Upper lobe of left lung (tissue), 6 donors: Measurements from ENCODE around the gene PPP1R11. TPM values are rescaled to one million over a fixed set of nuclear protein-coding genes. Genes with fewer than 3 reads are reported as not detected.
"Not testable (repeated sequence)": the region's sequence is repeated elsewhere in the genome, so short reads cannot be mapped to it uniquely, and the experiment has no call there.

ENCODE experiments used
- ATAC-seq, 2 donors: fragments of 200-7000 bp; cut with Tn5 transposase; one replicate each; pipeline ENCODE4 v1.9.1; 2022; ENCODE audit warnings: mild to moderate bottlenecking in 2 of 2, moderate library complexity in 2 of 2; ENCODE audit not compliant: low FRiP score in 2 of 2
- DNase-seq, 2 donors: peaks; one replicate each; pipeline ENCODE4 v3.0.0-alpha.2; 2019 to 2020
- H3K27ac ChIP-seq, 4 donors: fragments of 200-600 bp; sonication (generic); one replicate each; pipeline ENCODE4 v1.5.1; 2016 to 2019
- H3K27me3 ChIP-seq, 4 donors: fragments of 200-600 bp; sonication (generic); one replicate each; pipeline ENCODE4 v1.5.1; 2017 to 2019
- H3K36me3 ChIP-seq, 4 donors: fragments of 200-600 bp; sonication (generic); one replicate each; pipeline ENCODE4 v1.5.1; 2016 to 2019
- H3K4me1 ChIP-seq, 4 donors: fragments of 200-600 bp; sonication (generic); one replicate each; pipeline ENCODE4 v1.5.1; 2018 to 2019
- H3K4me3 ChIP-seq, 4 donors: fragments of 200-600 bp; sonication (generic); one replicate each; pipeline ENCODE4 v1.5.1; 2017 to 2019; ENCODE audit warnings: mild to moderate bottlenecking in 2 of 4, moderate library complexity in 1 of 4
- H3K9me3 ChIP-seq, 4 donors: fragments of 200-600 bp; sonication (generic); one replicate each; pipeline ENCODE4 v1.5.1; 2018 to 2019
- CTCF ChIP-seq, 6 experiments: fragments of 450-650 bp in 4 of 6; fragments of 200-600 bp in 2 of 6; sonication (generic) in 2 of 6; IDR thresholded peaks; one replicate each; pipeline ENCODE4 v1.5.1; 2016 to 2019; ENCODE audit warnings: antibody characterized with exemption in 6 of 6
- EP300 ChIP-seq, 4 donors: sonication (generic); formaldehyde crosslinking; IDR thresholded peaks; one replicate each; pipeline ENCODE4 v1.5.1; 2017; ENCODE audit warnings: antibody characterized with exemption in 4 of 4, control low read depth in 2 of 4
- POLR2A ChIP-seq, 4 donors: fragments of 450-650 bp; IDR thresholded peaks; one replicate each; pipeline ENCODE4 v1.5.1; 2016 to 2017; ENCODE audit warnings: antibody characterized with exemption in 4 of 4, mild to moderate bottlenecking in 2 of 4
- POLR2AphosphoS5 ChIP-seq, 2 donors: sonication (generic); formaldehyde crosslinking; IDR thresholded peaks; one replicate each; pipeline ENCODE4 v1.5.1; 2017; ENCODE audit warnings: antibody characterized with exemption in 2 of 2
- WGBS, 2 donors: methylation state at CpG; one replicate each; pipeline ENCODE4 v1.1.5; 2017 to 2018; 5-methylcytosine and 5-hydroxymethylcytosine counted together
- small RNA-seq, 4 donors: library from RNA; depleted of rRNA; stranded (forward); fragments of <200 nt; gene quantifications; one replicate each; pipeline ENCODE3, GENCODE V24; 2016
- total RNA-seq, 6 donors: library from RNA; depleted of rRNA in 4 of 6; stranded (reverse); fragments of >200 nt in 4 of 6; gene quantifications; one replicate each; pipeline versions ENCODE4 v1.1.0 to v1.2.1, GENCODE V29; 2016 to 2021
- donor health status: DM: no; HTN: no; CAD: no; lungs with moderate emphysema.
- donor health status: DM: no; HTN: yes; CAD: no; lungs with severe emphysema.

Gene PPP1R11
- total RNA-seq, 6 donors from 2014 or later = 31.4 to 66.1 (median 42.7) TPM

GRCh38 chr6:30112402-30112994, 45.5 kb downstream of the PPP1R11 start:
- Histone ChIP-seq H3K36me3 (no peaks in the 10 kb centered on the region), H3K4me3 (no peak overlapping the region), H3K27ac (no peak overlapping the region), H3K4me1 (no peaks in the 10 kb centered on the region), H3K9me3 (no peaks in the 10 kb centered on the region), H3K27me3 (no peaks in the 10 kb centered on the region)
- TF ChIP-seq EP300 (IDR thresholded peaks at IDR 0.05) (no peak), CTCF (IDR thresholded peaks at IDR 0.05) (no peak), POLR2A (IDR thresholded peaks at IDR 0.05) (no peak)
- DNase-seq (no peak), ATAC-seq (no peak)
- 75 to 82% methylated on average over 10 of the region's 10 CpGs for WGBS, 2 donors

- Histone ChIP-seq H3K27me3 (no peaks in the 10 kb centered on the region), H3K36me3 (no peaks in the 10 kb centered on the region), H3K9me3 (no peaks in the 10 kb centered on the region), H3K4me1 (no peaks in the 10 kb centered on the region), H3K4me3 (no peak within 1 kb of the TSS), H3K27ac (no peak within 1 kb of the TSS)
- TF ChIP-seq POLR2A (IDR thresholded peaks at IDR 0.05) (no peak), CTCF (IDR thresholded peaks at IDR 0.05) (no peak), EP300 (IDR thresholded peaks at IDR 0.05) (no peak), POLR2AphosphoS5 (IDR thresholded peaks at IDR 0.05) (no peak)
- ATAC-seq (no peak), DNase-seq (no peak)
- WGBS, 2 donors = 68 to 69% methylated on average over 3 of the region's 3 CpGs
Observed at GRCh38 chr6:30113003-30113759, 46.2 kb downstream of the PPP1R11 start, which contains the start of gene TRIM31. Gene TRIM31, minus strand, starts transcription at chr6:30113090. Its CDS starts 285 bp downstream, at chr6:30112805.

- no peaks in the 10 kb centered on the region for H3K36me3 ChIP-seq
- no peak overlapping the region for H3K27ac ChIP-seq
- no peaks in the 10 kb centered on the region for H3K9me3 ChIP-seq
- TF ChIP-seq POLR2A (IDR thresholded peaks at IDR 0.05) = no peak
- no peak for TF ChIP-seq POLR2AphosphoS5 (IDR thresholded peaks at IDR 0.05)
- no peak for TF ChIP-seq CTCF (IDR thresholded peaks at IDR 0.05)
- no peak for TF ChIP-seq EP300 (IDR thresholded peaks at IDR 0.05)
- 51 to 54% methylated on average over 1 of the region's 1 CpG for WGBS, 2 donors
- no peaks in the 10 kb centered on the region for H3K27me3 ChIP-seq
- no peak overlapping the region for H3K4me3 ChIP-seq
- ATAC-seq (no peak), DNase-seq (no peak)
- no peaks in the 10 kb centered on the region for H3K4me1 ChIP-seq
Observed at GRCh38 chr6:30113841-30114240, 46.8 kb downstream of the PPP1R11 start.

- Histone ChIP-seq H3K9me3 (no peaks in the 10 kb centered on the region), H3K27me3 (no peaks in the 10 kb centered on the region), H3K36me3 (no peaks in the 10 kb centered on the region), H3K27ac (no peak overlapping the region), H3K4me1 (no peaks in the 10 kb centered on the region), H3K4me3 (no peak overlapping the region)
- DNase-seq (no peak), ATAC-seq (no peak)
- 75 to 83% methylated on average over 6 of the region's 6 CpGs for WGBS, 2 donors
- no peak for TF ChIP-seq POLR2A (IDR thresholded peaks at IDR 0.05)
- TF ChIP-seq EP300 (IDR thresholded peaks at IDR 0.05) = no peak
- TF ChIP-seq CTCF (IDR thresholded peaks at IDR 0.05) = no peak
Observed at GRCh38 chr6:30116724-30117123, 49.7 kb downstream of the PPP1R11 start.

GRCh38 chr6:30118691-30119090, 51.7 kb downstream of the PPP1R11 start:
- H3K4me1 ChIP-seq, H3K27ac ChIP-seq, H3K4me3 ChIP-seq, ATAC-seq, H3K36me3 ChIP-seq, DNase-seq, H3K27me3 ChIP-seq, H3K9me3 ChIP-seq: not testable (repeated sequence)
- WGBS, 2 donors = 89 to 92% methylated on average over 5 of the region's 5 CpGs

Small RNA genes lying within 50 kb of the gene (small RNA-seq; reads per million reads assigned to genes)
- gene RF02218 = 0 reads per million in 4 donors
- gene RF02219 = 0 reads per million in 4 donors
- 0 reads per million in 4 donors for gene RF02220

Other genes with a start within 250 kb of the PPP1R11 start
- 10 to 100 TPM in 1 of 6 donors, 1 to 10 TPM in 5; 1.0 to 11.8 (median 6.2) TPM for gene HLA-G, start 239.4 kb upstream of the PPP1R11 start, total RNA-seq
- 1,000 to 10,000 TPM in 3 of 6 donors, 100 to 1,000 TPM in 3; 497 to 1,319 (median 949) TPM for gene HLA-A, start 124.7 kb upstream of the PPP1R11 start, total RNA-seq
- 10 to 100 TPM; 14.9 to 23.6 (median 19.7) TPM for gene POLR1H, start 5.9 kb upstream of the PPP1R11 start, total RNA-seq
- 1 to 10 TPM; 2.0 to 4.2 (median 2.8) TPM for gene RNF39, start 8.6 kb downstream of the PPP1R11 start, total RNA-seq
- gene TRIM31, start 45.9 kb downstream of the PPP1R11 start, total RNA-seq = under 1 TPM in 2 of 6 donors, not detected in 4; 0.17 to 0.79 TPM
- gene TRIM40, start 68.9 kb downstream of the PPP1R11 start, total RNA-seq = not detected
- gene TRIM10, start 94.0 kb downstream of the PPP1R11 start, total RNA-seq = 1 to 10 TPM in 1 of 6 donors, under 1 TPM in 3, not detected in 2; 0.07 to 1.4 (median 0.13) TPM
- 1 to 10 TPM in 1 of 6 donors, under 1 TPM in 1, not detected in 4; 0.30 to 1.0 TPM for gene TRIM15, start 96.3 kb downstream of the PPP1R11 start, total RNA-seq
- 10 to 100 TPM; 38.4 to 67.1 (median 53.8) TPM for gene TRIM26, start 146.2 kb downstream of the PPP1R11 start, total RNA-seq